ENCODE results near the gene WASHC3. TPM values are rescaled to one million over a fixed set of nuclear protein-coding genes. Genes with fewer than 3 reads are reported as not detected.

The WASHC3 gene
- total RNA-seq, 4 donors from 2014 or later, result 80.4 to 106 (median 87.1) TPM

DNA sequence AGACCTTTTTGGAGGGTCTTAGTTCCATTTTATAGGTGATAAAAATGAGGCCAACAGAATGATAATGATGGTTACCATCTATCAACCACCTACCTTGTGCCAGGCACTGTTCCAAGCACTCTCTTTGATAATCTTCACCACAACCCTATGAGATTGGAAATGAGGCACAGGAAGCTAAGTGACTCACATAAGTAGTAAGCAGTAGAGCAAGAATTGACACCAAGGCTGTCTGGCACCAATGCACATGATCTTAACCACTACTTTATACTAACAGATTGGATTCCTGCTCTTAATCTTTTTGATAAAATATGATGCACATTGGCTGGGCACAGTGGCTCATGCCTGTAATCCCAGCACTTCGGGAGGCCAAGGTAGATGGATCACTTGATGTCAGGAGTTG is 93.0 kb downstream of the WASHC3 start:
- Histone ChIP-seq H3K36me3 (no peaks in the 10 kb centered on the region), H3K27ac (no peak overlapping the region), H3K4me3 (no peak overlapping the region), H3K9me3 (peaks cover 0 to 8% (median 0%) of the 10 kb centered on the region in 3 donors), H3K27me3 (no peaks in the 10 kb centered on the region), H3K4me1 (no peaks in the 10 kb centered on the region)
- no CpG with 5 or more reads among the region's 1 CpG for WGBS, 2 donors (ENCODE audit: low coverage in 1 of 2)
- TF ChIP-seq EP300 (IDR thresholded peaks at IDR 0.05), result no peak
- no peak for TF ChIP-seq POLR2A (IDR thresholded peaks at IDR 0.05)
- TF ChIP-seq POLR2AphosphoS5 (IDR thresholded peaks at IDR 0.05), result no peak
- TF ChIP-seq CTCF (IDR thresholded peaks at IDR 0.05), result no peak
- no peak for ATAC-seq

- TF ChIP-seq POLR2AphosphoS5 (IDR thresholded peaks at IDR 0.05), result no peak
- TF ChIP-seq CTCF (IDR thresholded peaks at IDR 0.05), result no peak
- no peak for TF ChIP-seq POLR2A (IDR thresholded peaks at IDR 0.05)
- no peak for TF ChIP-seq EP300 (IDR thresholded peaks at IDR 0.05)
- Histone ChIP-seq H3K9me3 (peaks cover 0 to 8% (median 0%) of the 10 kb centered on the region in 3 donors), H3K4me1 (no peaks in the 10 kb centered on the region), H3K27ac (no peak overlapping the region), H3K36me3 (no peaks in the 10 kb centered on the region), H3K4me3 (no peak overlapping the region), H3K27me3 (no peaks in the 10 kb centered on the region)
- WGBS, 2 donors (ENCODE audit: low coverage in 1 of 2), result 72 to 77% methylated on average over 4 of the region's 4 CpGs
- ATAC-seq, result no peak
Observed at GRCh38 chr12:101967506-101967905, 94.3 kb downstream of the WASHC3 start.

DNA sequence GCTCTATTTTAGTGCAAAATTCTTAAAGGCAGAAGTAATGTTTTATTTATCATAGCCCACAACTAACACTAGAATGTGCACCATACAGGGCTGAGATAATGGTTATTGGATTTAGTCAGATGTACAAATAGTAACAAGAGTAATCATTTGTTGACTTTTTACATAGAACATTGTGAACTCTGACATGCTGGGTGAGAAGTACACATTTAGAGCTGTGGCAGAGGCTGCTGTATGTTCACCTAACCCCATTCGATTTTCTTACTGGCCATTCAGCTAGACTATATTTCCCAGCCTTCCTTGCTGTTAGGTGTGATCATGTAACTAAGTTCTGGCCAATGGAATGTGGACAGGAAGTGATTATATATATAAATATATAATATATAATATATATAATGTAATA is 95.3 kb downstream of the WASHC3 start:
- TF ChIP-seq POLR2A (IDR thresholded peaks at IDR 0.05) (no peak), CTCF (IDR thresholded peaks at IDR 0.05) (no peak), EP300 (IDR thresholded peaks at IDR 0.05) (no peak), POLR2AphosphoS5 (IDR thresholded peaks at IDR 0.05) (no peak)
- Histone ChIP-seq H3K9me3 (peaks cover 0 to 2% (median 0%) of the 10 kb centered on the region in 3 donors), H3K27ac (no peak overlapping the region), H3K4me3 (no peak overlapping the region), H3K27me3 (no peaks in the 10 kb centered on the region), H3K4me1 (no peaks in the 10 kb centered on the region), H3K36me3 (no peaks in the 10 kb centered on the region)
- WGBS, 2 donors (ENCODE audit: low coverage in 1 of 2), result 88 to 100% methylated on average over 1 of the region's 1 CpG
- no peak for ATAC-seq

- TF ChIP-seq CTCF (IDR thresholded peaks at IDR 0.05) (no peak), EP300 (IDR thresholded peaks at IDR 0.05) (no peak), POLR2A (IDR thresholded peaks at IDR 0.05) (no peak), POLR2AphosphoS5 (IDR thresholded peaks at IDR 0.05) (no peak)
- no peaks in the 10 kb centered on the region for H3K4me1 ChIP-seq
- ATAC-seq, result no peak
- no peaks in the 10 kb centered on the region for H3K27me3 ChIP-seq
- H3K27ac ChIP-seq, result no peak overlapping the region
- H3K36me3 ChIP-seq, result no peaks in the 10 kb centered on the region
- peaks cover 0 to 8% (median 0%) of the 10 kb centered on the region in 3 donors for H3K9me3 ChIP-seq
- WGBS, 2 donors (ENCODE audit: low coverage in 1 of 2), result 0% methylated on average over 1 of the region's 1 CpG; no CpG with 5 or more reads in 1 of the 2 donors
- H3K4me3 ChIP-seq, result no peak overlapping the region
Observed at GRCh38 chr12:101963697-101964096, 98.1 kb downstream of the WASHC3 start.

Other genes starting within 250 kb of the WASHC3 start
- 10 to 100 TPM; 25.8 to 43.2 (median 36.3) TPM for gene GNPTAB, start 231.0 kb downstream of the WASHC3 start, total RNA-seq
- 10 to 100 TPM; 13.2 to 29.1 (median 21.2) TPM for gene DRAM1, start 184.4 kb downstream of the WASHC3 start, total RNA-seq
- gene NUP37, start 58.1 kb upstream of the WASHC3 start, total RNA-seq, result 10 to 100 TPM; 15.2 to 27.7 (median 19.0) TPM
- 1 to 10 TPM in 3 of 4 donors, under 1 TPM in 1; 0.93 to 1.4 (median 1.2) TPM for gene PARPBP, start 58.2 kb upstream of the WASHC3 start, total RNA-seq
- gene PMCH, start 135.8 kb upstream of the WASHC3 start, total RNA-seq, result not detected